ENCODE data around the gene CYFIP2.

CYFIP2 gene

DNA sequence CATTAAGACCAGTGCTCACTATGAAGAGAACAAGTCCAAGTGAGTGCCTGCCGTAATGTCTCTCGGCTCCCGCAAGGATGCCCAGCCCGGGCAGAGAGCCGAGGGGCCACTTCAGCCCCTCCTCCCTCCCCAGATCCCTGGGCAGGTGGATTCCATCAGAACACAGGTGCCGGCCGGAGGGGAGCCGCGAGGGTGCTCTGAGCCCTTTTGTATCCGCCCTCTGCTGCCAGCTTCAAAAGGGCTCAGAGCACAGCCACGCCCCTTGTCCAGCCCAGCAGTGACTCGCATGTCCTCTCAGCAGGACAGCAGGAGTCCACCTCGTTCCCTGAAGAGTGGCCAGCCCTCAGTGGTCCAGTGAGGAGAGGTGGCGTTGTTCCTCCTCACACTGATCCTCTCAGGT, 43.9 kb downstream of the CYFIP2 start:
- H3K4me1 ChIP-seq (ENCODE audit: control insufficient read depth, insufficient read depth, low read length), result no peaks in the 10 kb centered on the region
- no peaks in the 10 kb centered on the region for H3K9me3 ChIP-seq (replicated peaks; ENCODE audit: low read length)
- no peak overlapping the region for H3K4me2 ChIP-seq (ENCODE audit: low read length)
- H3K36me3 ChIP-seq (ENCODE audit: insufficient read depth, low read length), result no peaks in the 10 kb centered on the region
- no peak overlapping the region for H3K4me3 ChIP-seq (ENCODE audit: low read length)
- no peaks in the 10 kb centered on the region for H3K27me3 ChIP-seq (ENCODE audit: control insufficient read depth, insufficient read depth, low read length)
- no peak overlapping the region for H3K9ac ChIP-seq (ENCODE audit: low read depth, low read length)

DNA sequence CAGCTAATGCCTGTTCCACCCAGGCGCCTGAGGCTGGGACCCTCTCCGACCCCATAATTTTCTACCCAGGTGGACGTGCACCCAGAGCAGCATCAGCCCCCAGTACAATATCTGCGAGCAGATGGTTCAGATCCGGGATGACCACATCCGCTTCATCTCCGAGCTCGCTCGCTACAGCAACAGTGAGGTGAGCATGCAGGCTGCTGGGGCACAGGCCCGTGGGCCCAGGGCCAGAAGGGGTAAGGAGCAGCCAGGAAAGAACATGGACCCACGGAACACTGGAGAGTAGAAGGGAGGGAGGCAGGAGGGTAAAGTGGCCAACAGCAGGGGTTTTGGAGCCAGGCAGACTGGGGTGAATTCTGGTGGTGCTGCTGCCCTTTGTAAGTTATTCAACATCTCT, 45.7 kb downstream of the CYFIP2 start:
- Histone ChIP-seq H3K4me2 (ENCODE audit: low read length) (no peak overlapping the region), H3K9ac (ENCODE audit: low read depth, low read length) (no peak overlapping the region), H3K4me3 (ENCODE audit: low read length) (no peak overlapping the region), H3K36me3 (ENCODE audit: insufficient read depth, low read length) (no peaks in the 10 kb centered on the region), H3K27me3 (ENCODE audit: control insufficient read depth, insufficient read depth, low read length) (no peaks in the 10 kb centered on the region), H3K9me3 (replicated peaks; ENCODE audit: low read length) (no peaks in the 10 kb centered on the region), H3K4me1 (ENCODE audit: control insufficient read depth, insufficient read depth, low read length) (no peaks in the 10 kb centered on the region)

DNA sequence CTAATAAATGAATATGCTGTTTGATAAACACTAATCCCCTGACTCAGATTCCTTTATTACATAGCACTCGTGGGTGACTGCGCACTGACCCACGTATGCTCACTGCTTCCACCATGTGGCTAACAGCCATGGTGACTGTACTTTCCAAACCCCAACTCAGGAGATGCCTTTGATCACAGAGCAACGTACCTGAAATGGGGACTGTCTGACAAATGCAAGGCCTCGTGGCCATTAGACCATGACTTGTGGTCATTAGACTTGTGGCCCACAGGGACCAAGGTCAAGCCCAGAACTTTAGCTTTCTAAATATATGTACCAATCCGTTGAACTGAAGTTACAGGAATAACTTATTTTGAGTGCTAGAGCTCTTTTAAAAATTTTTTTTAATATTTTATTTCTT, 46.6 kb downstream of the CYFIP2 start:
- Histone ChIP-seq H3K36me3 (ENCODE audit: insufficient read depth, low read length) (no peaks in the 10 kb centered on the region), H3K9ac (ENCODE audit: low read depth, low read length) (no peak overlapping the region), H3K4me2 (ENCODE audit: low read length) (no peak overlapping the region), H3K4me1 (ENCODE audit: control insufficient read depth, insufficient read depth, low read length) (no peaks in the 10 kb centered on the region), H3K4me3 (ENCODE audit: low read length) (no peak overlapping the region), H3K9me3 (replicated peaks; ENCODE audit: low read length) (no peaks in the 10 kb centered on the region), H3K27me3 (ENCODE audit: control insufficient read depth, insufficient read depth, low read length) (no peaks in the 10 kb centered on the region)

DNA sequence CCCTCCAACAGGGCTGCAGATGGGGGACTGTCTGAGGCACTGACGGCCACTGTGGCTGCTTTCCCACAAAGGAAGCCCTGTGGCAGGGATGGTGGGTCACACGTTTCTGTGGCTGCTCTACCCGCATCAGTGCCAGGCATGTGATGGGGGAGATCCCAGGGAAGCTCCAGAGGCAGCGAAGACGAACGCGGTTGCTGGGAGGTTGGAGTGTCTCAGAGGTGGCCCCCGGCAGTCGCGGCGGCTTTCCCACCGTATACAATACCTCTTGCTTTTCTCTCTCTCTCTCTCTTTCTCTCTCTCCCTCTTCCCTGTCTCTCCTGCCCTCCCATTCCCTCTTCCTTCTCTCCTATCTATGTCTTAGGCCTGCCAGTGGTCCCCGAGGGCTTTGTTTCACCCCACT, 56.7 kb downstream of the CYFIP2 start:
- Histone ChIP-seq H3K4me3 (ENCODE audit: low read length) (no peak overlapping the region), H3K4me2 (ENCODE audit: low read length) (no peak overlapping the region), H3K4me1 (ENCODE audit: control insufficient read depth, insufficient read depth, low read length) (no peaks in the 10 kb centered on the region), H3K9me3 (replicated peaks; ENCODE audit: low read length) (no peaks in the 10 kb centered on the region), H3K27me3 (ENCODE audit: control insufficient read depth, insufficient read depth, low read length) (no peaks in the 10 kb centered on the region), H3K36me3 (ENCODE audit: insufficient read depth, low read length) (no peaks in the 10 kb centered on the region), H3K9ac (ENCODE audit: low read depth, low read length) (no peak overlapping the region)

DNA sequence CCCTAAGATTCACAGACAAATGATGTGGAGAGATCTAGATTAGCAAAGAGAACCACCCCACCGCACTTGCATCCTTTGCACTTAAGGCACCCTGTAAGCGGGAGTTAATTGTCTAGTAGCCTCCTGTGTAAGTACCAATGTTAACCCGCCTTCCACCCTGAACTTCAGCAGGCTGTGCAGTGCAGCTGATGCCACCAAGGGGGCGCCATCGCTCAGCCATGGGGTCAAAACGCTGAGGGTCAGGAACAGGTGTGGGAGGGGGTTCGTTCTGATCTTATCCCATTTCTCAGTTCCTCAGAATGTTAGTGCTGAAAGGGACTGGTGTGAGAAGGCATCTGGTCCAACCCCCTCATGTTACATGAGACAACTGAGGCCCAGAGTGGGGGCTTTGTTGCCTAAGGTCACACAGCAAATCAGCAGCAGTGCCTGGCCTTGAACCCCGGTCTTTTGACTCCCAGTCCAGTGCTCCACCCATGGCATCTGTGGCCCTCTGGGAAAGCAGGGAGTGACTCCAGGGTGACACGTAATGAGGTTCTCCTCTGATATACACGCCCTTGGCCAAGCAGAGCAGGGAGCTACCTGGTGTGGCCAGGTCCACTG, 57.3 kb downstream of the CYFIP2 start:
- no peaks in the 10 kb centered on the region for H3K36me3 ChIP-seq (ENCODE audit: insufficient read depth, low read length)
- no peaks in the 10 kb centered on the region for H3K27me3 ChIP-seq (ENCODE audit: control insufficient read depth, insufficient read depth, low read length)
- no peak overlapping the region for H3K4me2 ChIP-seq (ENCODE audit: low read length)
- H3K9me3 ChIP-seq (replicated peaks; ENCODE audit: low read length), result no peaks in the 10 kb centered on the region
- no peak overlapping the region for H3K9ac ChIP-seq (ENCODE audit: low read depth, low read length)
- no peak overlapping the region for H3K4me3 ChIP-seq (ENCODE audit: low read length)
- H3K4me1 ChIP-seq (ENCODE audit: control insufficient read depth, insufficient read depth, low read length), result no peaks in the 10 kb centered on the region

DNA sequence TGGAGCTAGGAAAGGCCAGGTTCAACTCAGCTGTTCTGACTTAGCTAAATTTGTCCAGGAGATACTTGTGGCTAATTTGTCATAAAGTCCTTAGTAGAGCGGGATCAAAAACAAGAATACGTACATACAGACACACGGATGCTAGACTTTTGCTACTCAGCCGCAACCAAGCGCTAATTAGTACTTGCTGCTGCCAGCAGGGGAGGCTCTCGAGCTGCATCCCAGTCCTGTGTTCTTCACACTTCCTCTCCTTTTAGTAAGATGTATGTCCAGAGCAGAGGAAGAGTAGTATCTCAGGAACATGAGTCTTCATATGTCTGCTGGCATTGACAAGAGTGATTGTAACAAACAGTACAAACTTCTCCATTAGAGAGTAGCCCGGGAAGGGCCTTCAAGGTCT, 58.3 kb downstream of the CYFIP2 start:
- no peaks in the 10 kb centered on the region for H3K36me3 ChIP-seq (ENCODE audit: insufficient read depth, low read length)

DNA sequence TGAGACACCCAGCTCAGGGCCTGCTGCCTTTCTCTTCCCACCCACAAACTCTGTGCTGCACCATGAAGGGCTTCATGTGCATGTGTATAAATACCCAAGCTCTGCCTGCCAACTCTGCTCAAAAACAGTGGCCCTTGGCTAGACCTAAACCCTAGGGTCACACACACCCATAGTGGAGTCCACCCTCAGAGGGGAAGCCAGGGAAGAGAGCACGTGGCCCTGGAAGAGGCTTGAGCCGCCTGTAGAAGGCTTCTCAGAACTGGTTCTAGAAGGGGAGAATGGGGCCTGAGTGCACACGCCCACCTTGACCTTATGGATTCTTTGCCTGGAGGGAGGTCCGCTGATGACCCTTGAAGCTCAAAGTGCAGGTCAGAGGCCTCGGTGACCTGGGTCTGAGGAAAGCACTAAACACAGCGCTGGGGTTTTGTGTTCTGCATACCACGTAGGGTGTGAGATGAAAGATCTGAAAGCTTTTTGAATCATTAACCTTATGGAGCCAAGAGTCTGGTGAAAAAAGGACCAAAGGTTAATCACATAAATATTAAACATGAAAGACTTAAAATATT, 60.6 kb downstream of the CYFIP2 start:
- H3K4me2 ChIP-seq (ENCODE audit: low read length), result no peak overlapping the region
- no peaks in the 10 kb centered on the region for H3K36me3 ChIP-seq (ENCODE audit: insufficient read depth, low read length)
- H3K9ac ChIP-seq (ENCODE audit: low read depth, low read length), result no peak overlapping the region
- no peaks in the 10 kb centered on the region for H3K4me1 ChIP-seq (ENCODE audit: control insufficient read depth, insufficient read depth, low read length)
- H3K4me3 ChIP-seq (ENCODE audit: low read length), result no peak overlapping the region
- no peaks in the 10 kb centered on the region for H3K9me3 ChIP-seq (replicated peaks; ENCODE audit: low read length)
- H3K27me3 ChIP-seq (ENCODE audit: control insufficient read depth, insufficient read depth, low read length), result no peaks in the 10 kb centered on the region

More for the DNA sequence above, 58.3 kb downstream of the CYFIP2 start:
- H3K4me3 ChIP-seq (ENCODE audit: low read length), result no peak overlapping the region
- no peak overlapping the region for H3K9ac ChIP-seq (ENCODE audit: low read depth, low read length)
- no peaks in the 10 kb centered on the region for H3K9me3 ChIP-seq (replicated peaks; ENCODE audit: low read length)
- H3K4me2 ChIP-seq (ENCODE audit: low read length), result no peak overlapping the region
- H3K4me1 ChIP-seq (ENCODE audit: control insufficient read depth, insufficient read depth, low read length), result no peaks in the 10 kb centered on the region
- no peaks in the 10 kb centered on the region for H3K27me3 ChIP-seq (ENCODE audit: control insufficient read depth, insufficient read depth, low read length)

DNA sequence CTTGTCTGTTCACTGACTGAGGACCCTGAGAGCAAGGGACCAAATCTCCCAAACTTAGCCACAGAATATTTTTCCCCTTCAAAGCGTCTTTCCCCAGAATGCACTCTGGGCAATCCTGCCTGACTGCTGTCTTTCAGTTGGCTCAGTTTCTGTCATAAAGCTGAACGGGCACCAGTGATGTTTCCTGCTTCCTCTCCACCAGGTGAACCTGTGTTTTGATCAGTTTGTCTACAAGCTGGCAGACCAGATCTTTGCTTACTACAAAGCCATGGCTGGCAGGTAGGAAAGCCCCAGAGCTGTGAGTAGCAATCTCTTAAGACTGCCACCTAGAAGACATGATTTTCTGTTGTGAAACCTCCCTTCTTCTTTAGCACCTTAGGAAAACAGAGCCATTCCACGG, 61.8 kb downstream of the CYFIP2 start:
- Histone ChIP-seq H3K9me3 (replicated peaks; ENCODE audit: low read length) (no peaks in the 10 kb centered on the region), H3K4me2 (ENCODE audit: low read length) (no peak overlapping the region), H3K4me1 (ENCODE audit: control insufficient read depth, insufficient read depth, low read length) (no peaks in the 10 kb centered on the region), H3K4me3 (ENCODE audit: low read length) (no peak overlapping the region), H3K9ac (ENCODE audit: low read depth, low read length) (no peak overlapping the region), H3K36me3 (ENCODE audit: insufficient read depth, low read length) (no peaks in the 10 kb centered on the region), H3K27me3 (ENCODE audit: control insufficient read depth, insufficient read depth, low read length) (no peaks in the 10 kb centered on the region)

DNA sequence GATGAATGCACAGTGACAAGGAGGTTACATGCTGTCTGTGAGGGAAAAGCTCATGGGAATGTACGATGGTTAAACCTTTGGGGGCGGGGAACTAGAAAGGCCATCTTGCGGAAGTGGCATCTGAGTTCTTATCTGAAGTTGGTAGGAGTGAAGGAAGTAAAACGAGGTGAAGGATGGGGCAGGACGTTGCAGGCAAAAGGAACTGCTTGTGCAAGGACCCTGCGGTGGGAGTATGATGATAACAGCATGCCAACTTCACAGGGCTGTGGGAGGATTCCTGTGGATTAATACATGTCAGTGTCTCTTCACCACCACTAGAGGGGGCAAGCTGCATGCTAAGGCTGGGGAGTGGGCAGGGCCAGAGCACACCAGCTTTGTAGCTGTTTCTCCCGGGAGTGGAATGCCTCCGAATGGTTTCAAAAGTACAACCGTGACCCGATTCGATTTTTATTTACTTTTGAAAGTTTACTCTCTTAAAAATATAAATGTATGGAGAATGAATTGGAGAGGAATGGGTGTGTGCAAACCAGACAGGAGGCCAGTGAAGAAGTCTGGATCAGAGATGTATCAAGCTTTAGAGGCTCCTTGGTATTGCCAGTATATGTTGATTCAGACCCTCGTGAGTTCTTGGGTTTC, 62.5 kb downstream of the CYFIP2 start:
- no peaks in the 10 kb centered on the region for H3K4me1 ChIP-seq (ENCODE audit: control insufficient read depth, insufficient read depth, low read length)
- H3K27me3 ChIP-seq (ENCODE audit: control insufficient read depth, insufficient read depth, low read length), result no peaks in the 10 kb centered on the region
- H3K4me2 ChIP-seq (ENCODE audit: low read length), result peak overlapping the region; percentile 76
- peak overlapping the region; percentile 50 for H3K9ac ChIP-seq (ENCODE audit: low read depth, low read length)
- H3K4me3 ChIP-seq (ENCODE audit: low read length), result peak overlapping the region; percentile 41
- H3K36me3 ChIP-seq (ENCODE audit: insufficient read depth, low read length), result no peaks in the 10 kb centered on the region
- H3K9me3 ChIP-seq (replicated peaks; ENCODE audit: low read length), result no peaks in the 10 kb centered on the region

DNA sequence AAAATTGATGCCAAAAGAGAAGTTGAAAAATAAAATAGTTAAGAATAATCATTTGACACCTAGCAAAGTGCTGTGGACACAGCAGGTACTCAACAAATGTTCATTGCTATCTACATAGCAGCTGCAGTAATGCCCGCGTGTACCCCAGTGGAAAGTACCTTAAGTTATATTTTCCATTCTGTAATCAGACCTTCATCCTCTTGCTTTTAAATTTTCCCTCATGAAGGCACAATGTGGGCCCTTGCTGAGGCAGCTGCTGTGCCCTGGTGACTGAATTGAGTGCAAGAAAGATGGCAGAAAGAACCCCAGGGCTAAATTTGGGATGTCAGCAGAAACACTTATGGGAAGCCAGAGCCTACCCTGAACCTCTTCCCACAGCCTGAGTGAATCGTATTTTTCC, 65.9 kb downstream of the CYFIP2 start:
- peaks cover 14% of the 10 kb centered on the region for H3K4me1 ChIP-seq (ENCODE audit: control insufficient read depth, insufficient read depth, low read length)
- no peak overlapping the region for H3K9ac ChIP-seq (ENCODE audit: low read depth, low read length)
- H3K27me3 ChIP-seq (ENCODE audit: control insufficient read depth, insufficient read depth, low read length), result no peaks in the 10 kb centered on the region
- no peak overlapping the region for H3K4me2 ChIP-seq (ENCODE audit: low read length)
- H3K9me3 ChIP-seq (replicated peaks; ENCODE audit: low read length), result no peaks in the 10 kb centered on the region
- H3K4me3 ChIP-seq (ENCODE audit: low read length), result no peak overlapping the region
- no peaks in the 10 kb centered on the region for H3K36me3 ChIP-seq (ENCODE audit: insufficient read depth, low read length)

DNA sequence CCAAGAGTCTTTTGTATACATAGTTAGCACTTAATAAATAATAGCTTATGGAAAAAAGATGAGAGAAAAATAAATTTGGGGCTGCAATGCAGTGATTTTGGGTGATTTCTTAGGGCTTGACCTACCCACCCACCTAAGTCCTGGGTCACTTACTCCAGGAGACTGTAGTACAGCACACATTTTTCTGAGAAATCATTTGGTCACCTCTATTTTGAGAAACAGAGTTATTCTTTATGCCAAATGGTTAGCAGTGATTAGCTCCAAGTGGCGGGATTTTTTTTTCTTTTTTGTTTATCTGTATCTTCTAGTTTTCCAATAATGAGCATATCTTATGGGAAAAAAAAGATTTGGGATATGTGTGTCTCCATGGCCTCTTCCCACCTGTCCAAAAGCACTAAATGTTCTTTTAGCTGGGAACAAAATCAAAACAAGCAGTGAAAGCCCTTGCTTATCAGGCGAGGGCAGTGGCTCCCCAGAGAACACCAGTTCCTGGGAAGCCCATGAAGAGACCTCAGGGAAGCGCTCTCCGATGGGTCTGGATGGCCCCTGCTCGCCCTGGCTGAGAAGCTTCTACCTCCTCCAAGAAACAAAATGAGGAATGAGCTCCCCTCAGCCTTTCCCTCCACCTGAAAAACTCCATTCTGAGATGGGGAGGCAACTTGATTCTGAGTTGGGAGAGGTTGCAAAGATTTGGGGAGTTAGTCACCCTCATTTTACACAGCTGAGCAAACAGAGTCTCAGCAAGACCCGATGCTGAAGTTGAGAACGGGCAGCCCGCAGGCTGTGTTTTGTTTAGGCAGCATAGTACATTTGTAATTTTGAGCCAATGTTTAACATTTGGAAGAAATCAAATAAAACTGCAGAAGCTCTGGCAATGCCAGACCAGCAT, 69.9 kb downstream of the CYFIP2 start:
- Histone ChIP-seq H3K4me2 (ENCODE audit: low read length) (peak overlapping the region; percentile 23), H3K27me3 (ENCODE audit: control insufficient read depth, insufficient read depth, low read length) (no peaks in the 10 kb centered on the region), H3K4me3 (ENCODE audit: low read length) (no peak overlapping the region), H3K4me1 (ENCODE audit: control insufficient read depth, insufficient read depth, low read length) (peaks cover 16% of the 10 kb centered on the region), H3K9me3 (replicated peaks; ENCODE audit: low read length) (no peaks in the 10 kb centered on the region), H3K36me3 (ENCODE audit: insufficient read depth, low read length) (no peaks in the 10 kb centered on the region), H3K9ac (ENCODE audit: low read depth, low read length) (peak overlapping the region; percentile 12)

All from skeletal muscle satellite cell (primary cell).